ENCODE results near the gene SLX4. TPM values are rescaled to one million over a fixed set of nuclear protein-coding genes. Genes with fewer than 3 reads are reported as not detected.

Gene SLX4
- polyA plus RNA-seq, 1 of the 3 experiments (the other 2 are of a cell fraction): 2.1 TPM

GRCh38 chr16:3542601-3543373, 68.6 kb downstream of the SLX4 start:
- DNase-seq: no peak
- no peaks in the 10 kb centered on the region for H4K20me1 ChIP-seq (ENCODE audit: insufficient read depth)
- 83% methylated on average over 3 of the region's 6 CpGs for WGBS (ENCODE audit: low lambda C conversion rate)
- no peak overlapping the region for H3K4me2 ChIP-seq
- H3K27ac ChIP-seq (ENCODE audit: low read depth in 2 of 2, low read length in 1 of 2): no peak overlapping the region
- no peaks in the 10 kb centered on the region for H3K79me2 ChIP-seq (ENCODE audit: insufficient read depth)
- H3F3A ChIP-seq (replicated peaks; ENCODE audit: insufficient read depth): no peaks in the 10 kb centered on the region
- CTCF ChIA-PET: no interaction called here
- no peaks in the 10 kb centered on the region for H3K27me3 ChIP-seq (ENCODE audit: insufficient read depth)
- no peaks in the 10 kb centered on the region for H3K4me1 ChIP-seq (ENCODE audit: control insufficient read depth in 1 of 2, insufficient read depth in 2 of 2, low read depth in 1 of 2, low read length in 1 of 2)
- POLR2A ChIA-PET: no interaction called here
- H3K36me3 ChIP-seq (replicated peaks in 1 of 2; ENCODE audit: control insufficient read depth in 1 of 2, insufficient read depth in 2 of 2, low read length in 1 of 2): peaks cover 9 to 14% of the 10 kb centered on the region in 2 experiments
- no peaks in the 10 kb centered on the region for H3K9me2 ChIP-seq
- no peak overlapping the region for H3K9ac ChIP-seq
- TF ChIP-seq JUND (IDR thresholded peaks at IDR 0.05) (no peak), POLR2AphosphoS5 (IDR thresholded peaks at IDR 0.05; ENCODE audit: low read depth, low read length) (0 out of 2 replicates have a peak, but pooled peaks have one; percentile 6)
- H3K4me3 ChIP-seq (ENCODE audit: low read depth in 2 of 2, low read length in 1 of 2): no peak overlapping the region
- H2AFZ ChIP-seq (ENCODE audit: low read depth): no peak overlapping the region
- no peaks in the 10 kb centered on the region for H3K9me3 ChIP-seq

DNA sequence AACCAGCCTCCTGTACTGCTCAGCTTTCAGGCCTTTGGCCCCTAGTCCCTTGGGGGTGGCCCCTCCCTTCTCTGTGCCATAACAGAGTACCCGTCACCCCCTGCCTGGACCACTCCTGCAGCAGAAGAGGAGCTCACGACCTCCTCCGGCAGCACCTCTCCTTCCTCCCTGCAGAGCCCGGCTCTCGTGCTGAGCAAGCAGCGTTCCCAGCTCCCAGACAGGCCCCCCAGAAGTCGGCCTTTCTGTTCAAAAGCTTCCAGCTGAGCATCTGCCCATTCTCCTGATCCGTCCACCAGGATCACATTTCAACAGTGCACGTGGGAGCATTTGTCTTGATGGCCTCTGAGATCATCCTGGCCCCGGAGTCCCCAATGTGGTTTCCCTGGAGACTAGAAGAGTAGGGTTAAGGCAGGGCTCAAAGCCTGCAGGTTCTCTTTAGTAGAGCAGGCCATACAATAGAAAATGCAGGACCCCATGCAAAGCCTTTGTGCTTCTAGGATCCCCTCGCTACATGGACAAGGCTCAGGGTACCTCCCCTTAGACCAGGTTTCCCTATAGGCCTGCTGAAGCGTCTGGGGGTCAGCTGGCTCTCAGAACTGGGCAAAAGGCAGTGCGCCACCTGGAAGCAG, 69.8 kb downstream of the SLX4 start:
- Histone ChIP-seq H3K4me3 (ENCODE audit: low read depth in 2 of 2, low read length in 1 of 2) (no peak overlapping the region), H3K9me2 (no peaks in the 10 kb centered on the region), H3K27me3 (ENCODE audit: insufficient read depth) (no peaks in the 10 kb centered on the region), H3K9ac (no peak overlapping the region), H3K79me2 (ENCODE audit: insufficient read depth) (no peaks in the 10 kb centered on the region), H3K4me2 (no peak overlapping the region), H3K9me3 (no peaks in the 10 kb centered on the region), H2AFZ (ENCODE audit: low read depth) (no peak overlapping the region), H3F3A (replicated peaks; ENCODE audit: insufficient read depth) (no peaks in the 10 kb centered on the region), H3K4me1 (ENCODE audit: control insufficient read depth in 1 of 2, insufficient read depth in 2 of 2, low read depth in 1 of 2, low read length in 1 of 2) (no peaks in the 10 kb centered on the region), H3K27ac (ENCODE audit: low read depth in 2 of 2, low read length in 1 of 2) (no peak overlapping the region), H4K20me1 (ENCODE audit: insufficient read depth) (no peaks in the 10 kb centered on the region), H3K36me3 (replicated peaks in 1 of 2; ENCODE audit: control insufficient read depth in 1 of 2, insufficient read depth in 2 of 2, low read length in 1 of 2) (peaks cover 11 to 18% of the 10 kb centered on the region in 2 experiments)
- 85% methylated on average over 12 of the region's 13 CpGs for WGBS (ENCODE audit: low lambda C conversion rate)
- ChIA-PET CTCF (interaction anchor here (0.8 kb wide), 1 partner anchor 11 kb away, joined by 3 read pairs; no protein-coding TSS in a partner anchor), POLR2A (no interaction called here)
- TF ChIP-seq ELF1 (IDR thresholded peaks at IDR 0.05) (no peak), TCF12 (IDR thresholded peaks at IDR 0.05) (no peak), JUND (IDR thresholded peaks at IDR 0.05) (no peak), MEF2A (IDR thresholded peaks at IDR 0.05; ENCODE audit: borderline replicate concordance, low read depth) (no peak), EZH2phosphoT487 (IDR thresholded peaks at IDR 0.05; ENCODE audit: borderline replicate concordance, low read depth) (no peak), TAF1 (IDR thresholded peaks at IDR 0.05; ENCODE audit: borderline replicate concordance, low read depth, low read length) (no peak), EP300 (IDR thresholded peaks at IDR 0.05; ENCODE audit: borderline replicate concordance in 1 of 2, low read depth in 1 of 2, low read length in 1 of 2) (no peak)
- TF ChIP-seq, protein P1, sequence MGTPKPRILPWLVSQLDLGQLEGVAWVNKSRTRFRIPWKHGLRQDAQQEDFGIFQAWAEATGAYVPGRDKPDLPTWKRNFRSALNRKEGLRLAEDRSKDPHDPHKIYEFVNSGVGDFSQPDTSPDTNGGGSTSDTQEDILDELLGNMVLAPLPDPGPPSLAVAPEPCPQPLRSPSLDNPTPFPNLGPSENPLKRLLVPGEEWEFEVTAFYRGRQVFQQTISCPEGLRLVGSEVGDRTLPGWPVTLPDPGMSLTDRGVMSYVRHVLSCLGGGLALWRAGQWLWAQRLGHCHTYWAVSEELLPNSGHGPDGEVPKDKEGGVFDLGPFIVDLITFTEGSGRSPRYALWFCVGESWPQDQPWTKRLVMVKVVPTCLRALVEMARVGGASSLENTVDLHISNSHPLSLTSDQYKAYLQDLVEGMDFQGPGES (IDR thresholded peaks at IDR 0.05; ENCODE audit: low read depth, low read length): no peak
- DNase-seq: no peak

GRCh38 chr16:3538222-3538621, 73.2 kb downstream of the SLX4 start:
- CTCF ChIA-PET: no interaction called here

More at GRCh38 chr16:3538222-3538621, 73.2 kb downstream of the SLX4 start:
- Histone ChIP-seq H3K36me3 (replicated peaks in 1 of 2; ENCODE audit: control insufficient read depth in 1 of 2, insufficient read depth in 2 of 2, low read length in 1 of 2) (peaks cover 15 to 37% of the 10 kb centered on the region in 2 experiments), H3K27me3 (ENCODE audit: insufficient read depth) (no peaks in the 10 kb centered on the region), H3K4me1 (ENCODE audit: control insufficient read depth in 1 of 2, insufficient read depth in 2 of 2, low read depth in 1 of 2, low read length in 1 of 2) (no peaks in the 10 kb centered on the region), H4K20me1 (ENCODE audit: insufficient read depth) (no peaks in the 10 kb centered on the region), H3K4me2 (no peak overlapping the region), H3K9ac (no peak overlapping the region), H3K79me2 (ENCODE audit: insufficient read depth) (no peaks in the 10 kb centered on the region), H3K27ac (ENCODE audit: low read depth in 2 of 2, low read length in 1 of 2) (no peak overlapping the region), H3K9me2 (no peaks in the 10 kb centered on the region), H2AFZ (ENCODE audit: low read depth) (no peak overlapping the region), H3K9me3 (no peaks in the 10 kb centered on the region), H3F3A (replicated peaks; ENCODE audit: insufficient read depth) (peaks cover 3% of the 10 kb centered on the region), H3K4me3 (ENCODE audit: low read depth in 2 of 2, low read length in 1 of 2) (no peak overlapping the region)
- TF ChIP-seq, protein P2, sequence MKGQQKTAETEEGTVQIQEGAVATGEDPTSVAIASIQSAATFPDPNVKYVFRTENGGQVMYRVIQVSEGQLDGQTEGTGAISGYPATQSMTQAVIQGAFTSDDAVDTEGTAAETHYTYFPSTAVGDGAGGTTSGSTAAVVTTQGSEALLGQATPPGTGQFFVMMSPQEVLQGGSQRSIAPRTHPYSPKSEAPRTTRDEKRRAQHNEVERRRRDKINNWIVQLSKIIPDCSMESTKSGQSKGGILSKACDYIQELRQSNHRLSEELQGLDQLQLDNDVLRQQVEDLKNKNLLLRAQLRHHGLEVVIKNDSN (IDR thresholded peaks at IDR 0.05; ENCODE audit: borderline replicate concordance, low read depth): no peak
- no peak for TF ChIP-seq FOXM1 (IDR thresholded peaks at IDR 0.05; ENCODE audit: low read depth)
- POLR2A ChIA-PET: no interaction called here
- no peak for DNase-seq
- 96% methylated on average over 4 of the region's 4 CpGs for WGBS (ENCODE audit: low lambda C conversion rate)

Data from SK-N-SH (cell line).